Osteoblast (primary cell): ENCODE data around the gene CCDC28B. TPM values are rescaled to one million over a fixed set of nuclear protein-coding genes. Genes with fewer than 3 reads are reported as not detected.
A peak's percentile ranks its signal among the peaks of the same experiment; 100 is the strongest.
"Not testable (repeated sequence)": the region's sequence is repeated elsewhere in the genome, so short reads cannot be mapped to it uniquely, and the experiment has no call there.

ENCODE experiments used
- DNase-seq: peaks from one replicate; pipeline ENCODE4 v3.0.0; 2011; ENCODE audit warnings: low spot score, mixed read lengths; ENCODE audit not compliant: insufficient read length; ENCODE audit errors: missing footprints
- H2AFZ ChIP-seq: 2 replicates; pipeline ENCODE4 v1.6.0; 2011; ENCODE audit warnings: mild to moderate bottlenecking, low read length
- H3K27ac ChIP-seq: 2 replicates; pipeline ENCODE4 v1.5.1; 2011; ENCODE audit warnings: mild to moderate bottlenecking, low read depth, low read length, moderate library complexity
- H3K27me3 ChIP-seq: 2 replicates; pipeline ENCODE4 v1.6.0; 2012; ENCODE audit warnings: mild to moderate bottlenecking, control low read depth, inconsistent platforms, low read length, moderate library complexity; ENCODE audit not compliant: insufficient read depth
- H3K36me3 ChIP-seq: 2 replicates; pipeline ENCODE4 v1.5.1; 2011; ENCODE audit warnings: mild to moderate bottlenecking, low read length, control low read depth, moderate library complexity; ENCODE audit not compliant: insufficient read depth
- H3K4me1 ChIP-seq: 2 replicates; pipeline ENCODE4 v1.5.1; 2011; ENCODE audit warnings: mild to moderate bottlenecking, low read length, control low read depth, moderate library complexity; ENCODE audit not compliant: insufficient read depth
- H3K4me2 ChIP-seq: 2 replicates; pipeline ENCODE4 v1.6.0; 2011; ENCODE audit warnings: mild to moderate bottlenecking, low read length; ENCODE audit not compliant: insufficient read depth
- H3K4me3 ChIP-seq: fragments of 200-600 bp; sonication (generic); 3 replicates; pipeline ENCODE4 v1.5.1; 2012; ENCODE audit warnings: mild to moderate bottlenecking, low read length, inconsistent platforms; ENCODE audit not compliant: insufficient read depth
- H3K79me2 ChIP-seq: 2 replicates; pipeline ENCODE4 v1.6.0; 2012; ENCODE audit warnings: mild to moderate bottlenecking, low read length, control low read depth, inconsistent platforms; ENCODE audit not compliant: insufficient read depth
- H3K9me3 ChIP-seq: 2 replicates; pipeline ENCODE4 v1.5.1; 2011; ENCODE audit warnings: low read depth, low read length, control low read depth
- H4K20me1 ChIP-seq: 2 replicates; pipeline ENCODE4 v1.6.0; 2012; ENCODE audit warnings: mild to moderate bottlenecking, low read length, control low read depth; ENCODE audit not compliant: insufficient read depth
- CTCF ChIP-seq: IDR thresholded peaks from 2 replicates; pipeline ENCODE4 v1.5.1; 2011; ENCODE audit warnings: mild to moderate bottlenecking, low read depth, low read length, moderate library complexity; ENCODE audit errors: extremely low read depth
- total RNA-seq: library from RNA; depleted of rRNA; stranded (reverse); fragments of >200 nt; gene quantifications from 2 replicates; pipeline ENCODE4 v1.2.3, GENCODE V29; 2012

CCDC28B gene
- total RNA-seq, 1 donor = 8.0 TPM

DNA sequence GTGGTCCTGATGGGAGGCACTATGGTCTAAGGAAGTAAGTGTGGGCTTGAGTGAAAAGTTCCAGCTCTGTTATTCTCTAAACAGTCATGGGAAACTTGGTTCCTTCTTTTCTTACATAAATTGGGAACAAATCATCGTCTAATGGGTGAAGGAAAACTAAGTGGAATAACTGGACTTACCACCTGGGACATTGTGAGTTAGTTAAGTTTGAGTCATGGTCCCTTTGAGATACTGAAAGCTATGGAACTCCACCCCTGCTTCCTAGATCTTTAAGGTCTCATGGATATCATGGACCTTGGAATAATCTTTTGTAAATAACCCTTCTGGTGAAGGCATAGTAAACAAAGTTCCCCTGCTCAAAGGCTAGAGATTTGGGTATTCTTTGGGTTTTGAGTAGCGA is 37.0 kb upstream of the CCDC28B start:
- Histone ChIP-seq H4K20me1 (no peaks in the 10 kb centered on the region), H3K27me3 (no peaks in the 10 kb centered on the region), H2AFZ (no peak overlapping the region), H3K4me1 (no peaks in the 10 kb centered on the region), H3K36me3 (peaks cover 60% of the 10 kb centered on the region), H3K9me3 (no peaks in the 10 kb centered on the region), H3K79me2 (no peaks in the 10 kb centered on the region), H3K4me3 (no peak overlapping the region), H3K27ac (no peak overlapping the region), H3K4me2 (no peak overlapping the region)
- TF ChIP-seq CTCF = no peak
- peak; percentile 6 for DNase-seq

GRCh38 chr1:32165633-32166032 is 34.8 kb upstream of the CCDC28B start:
- peaks cover 62% of the 10 kb centered on the region for H3K36me3 ChIP-seq
- H3K27ac ChIP-seq, DNase-seq: not testable (repeated sequence)

GRCh38 chr1:32170991-32171390 is 29.4 kb upstream of the CCDC28B start:
- no peaks in the 10 kb centered on the region for H3K27me3 ChIP-seq
- H3K79me2 ChIP-seq = no peaks in the 10 kb centered on the region
- peaks cover 78% of the 10 kb centered on the region for H3K36me3 ChIP-seq
- H3K4me2 ChIP-seq = no peak overlapping the region
- peaks cover 6% of the 10 kb centered on the region for H3K4me1 ChIP-seq
- DNase-seq = no peak
- no peaks in the 10 kb centered on the region for H4K20me1 ChIP-seq
- H2AFZ ChIP-seq = no peak overlapping the region
- no peak for TF ChIP-seq CTCF
- no peak overlapping the region for H3K27ac ChIP-seq
- no peak overlapping the region for H3K4me3 ChIP-seq
- H3K9me3 ChIP-seq = no peaks in the 10 kb centered on the region

More at GRCh38 chr1:32165633-32166032, 34.8 kb upstream of the CCDC28B start:
- H3K4me1 ChIP-seq, H3K79me2 ChIP-seq, H4K20me1 ChIP-seq, H3K4me2 ChIP-seq, H3K4me3 ChIP-seq, H3K27me3 ChIP-seq, H3K9me3 ChIP-seq, H2AFZ ChIP-seq: not testable (repeated sequence)

GRCh38 chr1:32172621-32173245 is 27.7 kb upstream of the CCDC28B start:
- TF ChIP-seq CTCF = no peak
- H3K4me2 ChIP-seq = no peak overlapping the region
- H3K27me3 ChIP-seq = no peaks in the 10 kb centered on the region
- H3K27ac ChIP-seq = no peak overlapping the region
- no peaks in the 10 kb centered on the region for H3K79me2 ChIP-seq
- peaks cover 66% of the 10 kb centered on the region for H3K36me3 ChIP-seq
- H3K4me1 ChIP-seq = peaks cover 6% of the 10 kb centered on the region
- H3K4me3 ChIP-seq = no peak overlapping the region
- no peaks in the 10 kb centered on the region for H3K9me3 ChIP-seq
- no peak for DNase-seq
- H2AFZ ChIP-seq = no peak overlapping the region
- no peaks in the 10 kb centered on the region for H4K20me1 ChIP-seq
